IPS DF 4.7 (cell line): ENCODE data around the gene PRDM16.

Experiments
- DNase-seq: peaks from one replicate; pipeline ENCODE4 v3.0.0-alpha.2; 2013; ENCODE audit warnings: low spot score; ENCODE audit errors: extremely low read depth

PRDM16 gene

GRCh38 chr1:3053986-3054385 is 15.0 kb upstream of the PRDM16 start:
- no peak for DNase-seq

GRCh38 chr1:3054474-3054873 is 14.5 kb upstream of the PRDM16 start:
- no peak for DNase-seq

GRCh38 chr1:3055051-3055450 is 14.0 kb upstream of the PRDM16 start:
- DNase-seq = no peak

- no peak for DNase-seq
These were observed 12.4 kb upstream of the PRDM16 start for GRCh38 chr1:3056641-3057040.

GRCh38 chr1:3058263-3059030 is 10.6 kb upstream of the PRDM16 start:
- DNase-seq = no peak

GRCh38 chr1:3060127-3060526 is 8.9 kb upstream of the PRDM16 start:
- no peak for DNase-seq

GRCh38 chr1:3060601-3061551 is 8.1 kb upstream of the PRDM16 start:
- DNase-seq = no peak

GRCh38 chr1:3061566-3061965 is 7.4 kb upstream of the PRDM16 start:
- no peak for DNase-seq

- no peak for DNase-seq
These were observed 6.9 kb upstream of the PRDM16 start for GRCh38 chr1:3061981-3062615.

GRCh38 chr1:3062616-3063378 is 6.2 kb upstream of the PRDM16 start:
- DNase-seq = no peak

- DNase-seq = no peak
These were observed 5.4 kb upstream of the PRDM16 start for GRCh38 chr1:3063379-3064295.

GRCh38 chr1:3064296-3064850 is 4.6 kb upstream of the PRDM16 start:
- no peak for DNase-seq

GRCh38 chr1:3064901-3065300 is 4.1 kb upstream of the PRDM16 start:
- no peak for DNase-seq

- DNase-seq = no peak
These were observed 3.6 kb upstream of the PRDM16 start for GRCh38 chr1:3065396-3065795.

- DNase-seq = no peak
These were observed 3.2 kb upstream of the PRDM16 start for GRCh38 chr1:3065797-3066196.

- no peak for DNase-seq
These were observed 2.7 kb upstream of the PRDM16 start for GRCh38 chr1:3066250-3066711.

- no peak for DNase-seq
These were observed 2.2 kb upstream of the PRDM16 start for GRCh38 chr1:3066826-3067225.

- no peak for DNase-seq
These were observed 1.7 kb upstream of the PRDM16 start for GRCh38 chr1:3067301-3067670.

- DNase-seq = no peak
These were observed 1.1 kb upstream of the PRDM16 start for GRCh38 chr1:3067671-3068563.
